ENCODE measurements around the gene PGBD4.

- TF ChIP-seq POLR2A (IDR thresholded peaks at IDR 0.05) = no peak
- TF ChIP-seq CTCF (IDR thresholded peaks at IDR 0.05) = no peak
- TF ChIP-seq POLR2AphosphoS5 (IDR thresholded peaks at IDR 0.05) = no peak
These were observed 467 bp downstream of the PGBD4 start for GRCh38 chr15:34102175-34102925.

Data from sigmoid colon (tissue), 4 donors.